IMR-90 (cell line): ENCODE results near the gene RPUSD4. TPM values are rescaled to one million over a fixed set of nuclear protein-coding genes. Genes with fewer than 3 reads are reported as not detected.

ENCODE experiments used
- ATAC-seq: fragments of 200-7000 bp; cut with Tn5 transposase; 2 replicates; pipeline ENCODE4 v1.9.1; 2020; ENCODE audit warnings: low read depth, mild to moderate bottlenecking, moderate library complexity
- BruUV-seq: library from RNA; stranded (reverse); fragments of 400-500 nt; replicated peaks from 2 replicates; lab custom pipeline; 2021; lab: Mats Ljungman, UMichigan
- CTCF ChIA-PET: fragments of 300-600 bp; formaldehyde crosslinking; extraction: SDS; loops from one replicate; lab custom pipeline; 2021; ENCODE audit warnings: antibody characterized with exemption; lab: Yijun Ruan, JAX
- POLR2A ChIA-PET: fragments of 300-600 bp; sonication (Branson Sonifier 250); formaldehyde crosslinking; loops from one replicate; lab custom pipeline; 2022; ENCODE audit warnings: antibody characterized with exemption; ENCODE audit not compliant: unreplicated experiment; lab: Charles Lee
- DNase-seq: peaks from one replicate; pipeline ENCODE4 v3.0.0; 2013
- H2AFZ ChIP-seq: replicated peaks from 2 replicates; pipeline ENCODE3; 2013; ENCODE audit warnings: low read length, mild to moderate bottlenecking; ENCODE audit not compliant: poor library complexity
- H2AK5ac ChIP-seq: 2 replicates; pipeline ENCODE4 v1.6.1; 2013; ENCODE audit warnings: low read depth, low read length, inconsistent platforms
- H2AK9ac ChIP-seq: replicated peaks from 2 replicates; pipeline ENCODE3; 2013; ENCODE audit warnings: mild to moderate bottlenecking, low read depth, low read length, moderate library complexity; ENCODE audit not compliant: poor library complexity
- H2BK120ac ChIP-seq: 2 replicates; pipeline ENCODE4 v1.6.1; 2013; ENCODE audit warnings: low read depth, low read length, inconsistent platforms
- H2BK15ac ChIP-seq: 3 replicates; pipeline ENCODE4 v1.6.1; 2013; ENCODE audit warnings: low read depth, low read length, inconsistent platforms
- H2BK20ac ChIP-seq: 2 replicates; pipeline ENCODE4 v1.6.1; 2013; ENCODE audit warnings: low read depth, mild to moderate bottlenecking, inconsistent platforms, low read length, moderate library complexity
- H2BK5ac ChIP-seq: 2 replicates; pipeline ENCODE4 v1.6.1; 2013; ENCODE audit warnings: mild to moderate bottlenecking, low read depth, low read length, inconsistent platforms; ENCODE audit not compliant: poor library complexity, severe bottlenecking
- H3K14ac ChIP-seq: replicated peaks from 2 replicates; pipeline ENCODE4 v1.6.1; 2013; ENCODE audit warnings: low read depth, low read length, inconsistent platforms
- H3K18ac ChIP-seq: 2 replicates; pipeline ENCODE4 v1.6.1; 2013; ENCODE audit warnings: low read depth, low read length, control low read depth
- H3K23ac ChIP-seq: 2 replicates; pipeline ENCODE4 v1.6.1; 2013; ENCODE audit warnings: low read depth, low read length, inconsistent platforms
- H3K27ac ChIP-seq: 2 replicates; pipeline ENCODE4 v1.5.1; 2013; ENCODE audit warnings: mild to moderate bottlenecking, control low read depth, low read length; ENCODE audit not compliant: insufficient read depth
- H3K27me3 ChIP-seq: 2 replicates; pipeline ENCODE4 v1.6.1; 2013; ENCODE audit warnings: low read length; ENCODE audit not compliant: control insufficient read depth, insufficient read depth
- H3K36me3 ChIP-seq: 2 replicates; pipeline ENCODE4 v1.6.1; 2013; ENCODE audit warnings: low read length, mixed read lengths; ENCODE audit not compliant: control insufficient read depth, insufficient read depth
- H3K4ac ChIP-seq: 2 replicates; pipeline ENCODE4 v1.6.1; 2013; ENCODE audit warnings: low read depth, low read length, inconsistent platforms
- H3K4me1 ChIP-seq: 2 replicates; pipeline ENCODE4 v1.6.1; 2013; ENCODE audit warnings: low read length, mixed read lengths; ENCODE audit not compliant: control insufficient read depth, insufficient read depth
- H3K4me2 ChIP-seq: 2 replicates; pipeline ENCODE4 v1.6.1; 2013; ENCODE audit warnings: low read depth, mild to moderate bottlenecking, control low read depth, low read length, moderate library complexity
- H3K4me3 ChIP-seq: 2 replicates; pipeline ENCODE4 v1.5.1; 2013; ENCODE audit warnings: low read depth, mild to moderate bottlenecking, control low read depth, low read length, moderate library complexity; ENCODE audit not compliant: insufficient read depth
- H3K56ac ChIP-seq: 2 replicates; pipeline ENCODE4 v1.6.1; 2013; ENCODE audit warnings: low read length, inconsistent platforms; ENCODE audit not compliant: insufficient read depth; ENCODE audit errors: extremely low read depth
- H3K79me1 ChIP-seq, 2 experiments: 2 replicates each; pipeline ENCODE4 v1.6.1; 2013; ENCODE audit warnings: low read length in 2 of 2, inconsistent platforms in 1 of 2, low read depth in 1 of 2
- H3K9ac ChIP-seq: 2 replicates; pipeline ENCODE4 v1.6.1; 2013; ENCODE audit warnings: low read depth, low read length, control low read depth
- H3K9me1 ChIP-seq: 2 replicates; pipeline ENCODE4 v1.6.1; 2013; ENCODE audit warnings: low read length, inconsistent platforms; ENCODE audit not compliant: insufficient read depth
- H3K9me3 ChIP-seq: 2 replicates; pipeline ENCODE4 v1.6.1; 2013; ENCODE audit warnings: low read length; ENCODE audit not compliant: control insufficient read depth, insufficient read depth
- H4K20me1 ChIP-seq: 2 replicates; pipeline ENCODE4 v1.6.1; 2013; ENCODE audit warnings: low read length, inconsistent platforms; ENCODE audit not compliant: insufficient read depth
- H4K5ac ChIP-seq: 2 replicates; pipeline ENCODE4 v1.6.1; 2013; ENCODE audit warnings: mild to moderate bottlenecking, low read depth, low read length, control low read depth
- H4K8ac ChIP-seq, 2 experiments: 2 replicates each; pipeline ENCODE4 v1.6.1; 2013; ENCODE audit warnings: low read depth in 2 of 2, low read length in 2 of 2, control low read depth in 1 of 2, inconsistent platforms in 1 of 2
- H4K91ac ChIP-seq: 2 replicates; pipeline ENCODE4 v1.6.1; 2013; ENCODE audit warnings: low read depth, low read length, inconsistent platforms; ENCODE audit not compliant: insufficient read depth
- CTCF ChIP-seq: conservative IDR thresholded peaks from 2 replicates; pipeline ENCODE4 v1.5.1; 2012; ENCODE audit warnings: mild to moderate bottlenecking, low read depth, low read length, improper control_type of control experiment
- MAFK ChIP-seq: IDR thresholded peaks from 2 replicates; pipeline ENCODE4 v1.6.1; 2012; ENCODE audit warnings: low read depth, low read length, improper control_type of control experiment
- NFE2L2 ChIP-seq: fragments of 150-350 bp; IDR thresholded peaks from 2 replicates; pipeline ENCODE4 v1.6.1; 2016; ENCODE audit warnings: low read depth, mild to moderate bottlenecking, low read length
- WGBS, 2 experiments: methylation state at CpG; one replicate each; pipeline versions ENCODE4 v1.1.5 to v1.1.7; 2013; ENCODE audit warnings: missing lambda C conversion rate in 2 of 2; ENCODE audit not compliant: insufficient read length in 1 of 2; ENCODE audit errors: extremely low coverage in 2 of 2; 5-methylcytosine and 5-hydroxymethylcytosine counted together
- dilution Hi-C: fragments of 300-500 bp; cut with HindIII; formaldehyde crosslinking; loops from one replicate; pipeline ENCODE4 v1.14.3; 2018; ENCODE audit warnings: low sequenced_read_pairs; ENCODE audit not compliant: unreplicated experiment
- in situ Hi-C: fragments of 300-500 bp; cut with MboI; formaldehyde crosslinking; loops from 3 replicates; pipeline ENCODE4 v1.14.3; 2019; ENCODE audit warnings: low sequenced_read_pairs, inconsistent platforms, mixed read lengths
- intact Hi-C: fragments of 100-400 bp; cut with micrococcal nuclease; formaldehyde crosslinking; loops from 2 replicates; pipeline ENCODE4 v1.10.0; 2022
- polyA plus RNA-seq, 3 experiments: library from polyadenylated mRNA; depleted of rRNA; stranded (reverse); fragments of >200 nt; gene quantifications; 2 replicates each; pipeline ENCODE4 v1.2.3, GENCODE V29; 2012; ENCODE audit warnings: low replicate concordance in 1 of 3
- total RNA-seq: library from RNA; depleted of rRNA; stranded (reverse); fragments of >200 nt; gene quantifications from 2 replicates; pipeline ENCODE4 v1.2.3, GENCODE V29; 2012

Gene RPUSD4
- total and polyA plus RNA-seq, 2 of the 4 experiments (the other 2 are of a cell fraction): 22.1 to 30.6 TPM

GRCh38 chr11:126197277-126197939 lies 14.0 kb downstream of the RPUSD4 start:
- no peak overlapping the region for H3K4me2 ChIP-seq
- intact Hi-C loops: no loop called here
- no peak overlapping the region for H2BK20ac ChIP-seq
- CTCF ChIA-PET: no interaction called here
- no peak overlapping the region for H3K23ac ChIP-seq
- H3K9ac ChIP-seq: no peak overlapping the region
- H3K18ac ChIP-seq: no peak overlapping the region
- H3K27me3 ChIP-seq: no peaks in the 10 kb centered on the region
- no peak overlapping the region for H2BK15ac ChIP-seq
- no peak overlapping the region for H4K5ac ChIP-seq
- H3K9me1 ChIP-seq: no peaks in the 10 kb centered on the region
- no peak overlapping the region for H3K4me3 ChIP-seq
- H3K4me1 ChIP-seq: no peaks in the 10 kb centered on the region
- H4K8ac ChIP-seq: no peak overlapping the region
- no peak overlapping the region for H2AFZ ChIP-seq
- H4K91ac ChIP-seq: no peak overlapping the region
- no peak overlapping the region for H3K27ac ChIP-seq
- WGBS, 2 experiments: 83% methylated on average over 2 of the region's 7 CpGs; no CpG with 5 or more reads in 1 of the 2 experiments
- TF ChIP-seq NFE2L2 (no peak), MAFK (peak; percentile 57; the same call in 1 of the 2 replicates), CTCF (no peak)
- no peaks in the 10 kb centered on the region; a peak in 1 of 4 replicates for H3K79me1 ChIP-seq
- H3K9me3 ChIP-seq: no peaks in the 10 kb centered on the region
- H2BK5ac ChIP-seq: no peak overlapping the region
- ATAC-seq: peak; percentile 35; the same call in 1 of the 2 replicates
- dilution Hi-C loops: no loop called here
- H2AK9ac ChIP-seq: peak overlapping the region; percentile 85
- peak; percentile 90 for DNase-seq
- POLR2A ChIA-PET: no interaction called here
- H2AK5ac ChIP-seq: no peak overlapping the region
- no TSS peak for BruUV-seq
- H3K56ac ChIP-seq: no peak overlapping the region
- H3K14ac ChIP-seq: no peak overlapping the region
- no peaks in the 10 kb centered on the region; the same call in 1 of the 2 replicates for H4K20me1 ChIP-seq
- H3K4ac ChIP-seq: no peak overlapping the region
- in situ Hi-C loops: no loop called here
- H2BK120ac ChIP-seq: no peak overlapping the region
- peaks cover 32% of the 10 kb centered on the region for H3K36me3 ChIP-seq
